BLaER1 (cell line): ENCODE measurements around the gene LGR4.

Experiments used
- H3K27ac ChIP-seq: shearing (Covaris generic); formaldehyde crosslinking; 2 replicates; pipeline ENCODE4 v1.8.1; 2022
- H3K27me3 ChIP-seq: shearing (Covaris generic); formaldehyde crosslinking; 2 replicates; pipeline ENCODE4 v1.8.1; 2022
- H3K36me3 ChIP-seq: shearing (Covaris generic); formaldehyde crosslinking; 2 replicates; pipeline ENCODE4 v1.8.1; 2022
- H3K4me1 ChIP-seq: shearing (Covaris generic); formaldehyde crosslinking; 2 replicates; pipeline ENCODE4 v1.8.1; 2022
- H3K4me2 ChIP-seq: shearing (Covaris generic); formaldehyde crosslinking; 2 replicates; pipeline ENCODE4 v1.8.1; 2022
- H3K4me3 ChIP-seq: shearing (Covaris generic); formaldehyde crosslinking; 2 replicates; pipeline ENCODE4 v1.8.1; 2022
- H3K9ac ChIP-seq: shearing (Covaris generic); formaldehyde crosslinking; 2 replicates; pipeline ENCODE4 v1.8.1; 2022
- H3K9me3 ChIP-seq: shearing (Covaris generic); formaldehyde crosslinking; 2 replicates; pipeline ENCODE4 v1.8.1; 2022
- H4K20me1 ChIP-seq: shearing (Covaris generic); formaldehyde crosslinking; 2 replicates; pipeline ENCODE4 v1.8.1; 2022
- Cebpa-rat ChIP-seq: shearing (Covaris generic); IDR thresholded peaks from 2 replicates; pipeline ENCODE4 v1.8.1; 2022

Gene LGR4

DNA sequence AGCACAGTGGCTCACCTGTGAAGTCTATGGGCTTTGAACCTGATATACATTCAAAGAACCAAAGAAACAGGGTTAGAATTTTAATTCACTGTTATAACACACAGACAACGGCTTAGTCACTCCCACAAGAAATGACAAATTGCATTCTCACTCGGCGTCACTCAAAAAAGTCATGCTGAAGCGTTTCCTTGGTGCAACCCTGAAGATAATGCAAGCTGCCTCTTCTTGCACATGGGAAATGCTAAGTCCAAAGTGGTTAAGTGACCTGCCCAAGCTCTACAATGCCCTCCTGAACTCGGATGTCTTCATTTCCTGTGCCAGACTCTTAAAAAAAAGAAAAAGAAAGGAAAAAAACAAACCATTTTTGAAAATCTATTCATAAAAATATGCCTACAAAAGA, 10.0 kb downstream of the LGR4 start:
- H3K4me1 ChIP-seq, result peaks cover 7% of the 10 kb centered on the region; the same call in 1 of the 2 replicates
- no peak overlapping the region for H3K4me3 ChIP-seq
- no peak overlapping the region for H3K27ac ChIP-seq

DNA sequence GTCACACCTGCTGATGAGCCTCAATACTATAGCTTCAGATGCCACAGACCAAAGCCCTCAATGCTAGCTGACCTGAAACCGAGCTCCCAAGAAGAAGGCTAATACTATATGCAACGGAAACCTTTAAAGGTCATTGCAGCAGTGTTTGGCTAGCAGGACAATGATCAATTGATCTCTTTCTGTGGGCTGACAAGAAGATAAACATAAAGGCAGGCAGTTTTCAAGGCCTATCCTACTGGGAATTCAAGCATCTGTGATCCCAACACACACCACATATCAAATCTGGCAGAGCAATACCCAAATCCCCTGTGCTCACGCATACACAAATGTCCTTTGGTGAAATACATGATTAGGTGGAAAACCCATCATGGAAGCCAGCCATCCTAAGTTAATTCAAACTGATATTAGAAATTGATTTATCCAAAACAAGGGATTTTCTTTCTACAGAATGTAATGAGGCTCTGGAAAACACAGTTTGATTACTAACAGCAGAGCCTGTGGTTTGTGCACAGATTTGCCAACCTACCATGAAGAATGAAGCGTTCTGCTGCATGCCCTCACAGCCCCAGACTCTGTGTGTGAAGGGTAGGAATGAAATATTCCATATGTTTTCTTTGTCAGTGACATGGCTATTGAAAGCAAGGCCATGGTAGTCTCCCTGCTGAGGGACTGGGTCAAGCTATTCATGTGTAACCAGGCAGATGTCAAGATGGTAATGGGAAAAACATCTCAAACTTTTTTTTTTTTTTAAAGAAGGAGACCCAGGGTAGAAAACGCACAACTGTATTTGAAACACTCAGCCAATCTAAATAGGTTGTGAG, 12.2 kb downstream of the LGR4 start:
- no peak overlapping the region for H3K4me3 ChIP-seq
- no peaks in the 10 kb centered on the region for H3K9me3 ChIP-seq
- H3K27ac ChIP-seq, result no peak overlapping the region
- H4K20me1 ChIP-seq, result no peaks in the 10 kb centered on the region
- H3K36me3 ChIP-seq, result no peaks in the 10 kb centered on the region
- no peak overlapping the region for H3K4me2 ChIP-seq
- peaks cover 7% of the 10 kb centered on the region; the same call in 1 of the 2 replicates for H3K4me1 ChIP-seq
- TF ChIP-seq Cebpa-rat, result no peak
- no peak overlapping the region for H3K9ac ChIP-seq
- H3K27me3 ChIP-seq, result no peaks in the 10 kb centered on the region

More for the DNA sequence above, 10.0 kb downstream of the LGR4 start:
- H3K4me2 ChIP-seq, result no peak overlapping the region
- no peaks in the 10 kb centered on the region for H3K27me3 ChIP-seq
- H3K9ac ChIP-seq, result no peak overlapping the region
- no peaks in the 10 kb centered on the region for H3K9me3 ChIP-seq
- no peak for TF ChIP-seq Cebpa-rat
- H3K36me3 ChIP-seq, result no peaks in the 10 kb centered on the region
- no peaks in the 10 kb centered on the region for H4K20me1 ChIP-seq

DNA sequence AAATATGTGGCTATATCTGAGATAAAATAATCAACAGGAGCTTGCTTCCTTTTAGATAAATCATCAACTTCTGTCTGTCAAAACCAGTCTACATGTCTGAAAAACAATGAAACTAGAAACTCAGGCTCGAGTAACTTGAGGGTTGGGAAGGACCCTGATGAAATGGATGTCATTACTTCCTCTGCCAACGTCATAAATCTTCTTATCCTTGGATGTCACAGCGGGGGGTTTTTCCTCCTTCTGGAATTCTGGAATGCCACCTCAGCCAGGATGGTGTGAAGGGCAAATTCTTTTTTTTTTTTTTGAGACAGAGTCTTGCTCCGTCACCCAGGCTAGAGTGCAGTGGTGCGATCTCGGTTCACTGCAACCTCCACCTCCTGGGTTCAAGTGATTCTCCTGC, 13.4 kb downstream of the LGR4 start:
- no peaks in the 10 kb centered on the region for H3K36me3 ChIP-seq
- no peak overlapping the region for H3K4me2 ChIP-seq
- peaks cover 7% of the 10 kb centered on the region; the same call in 1 of the 2 replicates for H3K4me1 ChIP-seq
- no peaks in the 10 kb centered on the region for H3K9me3 ChIP-seq
- no peak overlapping the region for H3K9ac ChIP-seq
- H3K27ac ChIP-seq, result no peak overlapping the region
- no peak overlapping the region for H3K4me3 ChIP-seq
- H3K27me3 ChIP-seq, result no peaks in the 10 kb centered on the region
- TF ChIP-seq Cebpa-rat, result no peak
- no peaks in the 10 kb centered on the region for H4K20me1 ChIP-seq

DNA sequence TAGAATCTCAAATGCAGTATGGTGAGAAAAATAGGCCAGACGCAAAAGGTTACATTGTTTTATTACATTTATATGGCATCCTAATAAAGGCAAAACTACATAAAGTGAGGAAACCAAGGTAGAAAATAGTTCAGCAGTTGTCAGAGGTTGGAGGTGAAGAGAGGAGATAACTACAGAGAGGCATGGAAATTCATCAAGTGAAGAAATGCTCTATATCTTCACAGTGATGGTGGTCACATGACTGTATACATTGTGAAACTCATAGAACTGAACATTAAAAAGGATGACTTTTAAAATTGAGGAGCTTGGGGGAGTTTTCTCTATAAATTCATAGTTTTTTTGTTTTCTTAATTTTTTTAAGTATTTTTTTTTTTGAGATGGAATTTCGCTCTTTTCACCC, 14.4 kb downstream of the LGR4 start:
- H3K4me2 ChIP-seq, result no peak overlapping the region
- H3K36me3 ChIP-seq, result no peaks in the 10 kb centered on the region
- no peak overlapping the region for H3K27ac ChIP-seq
- H3K27me3 ChIP-seq, result no peaks in the 10 kb centered on the region
- no peaks in the 10 kb centered on the region for H4K20me1 ChIP-seq
- peaks cover 7% of the 10 kb centered on the region; the same call in 1 of the 2 replicates for H3K4me1 ChIP-seq
- no peak for TF ChIP-seq Cebpa-rat
- H3K4me3 ChIP-seq, result no peak overlapping the region
- no peaks in the 10 kb centered on the region for H3K9me3 ChIP-seq
- no peak overlapping the region for H3K9ac ChIP-seq

DNA sequence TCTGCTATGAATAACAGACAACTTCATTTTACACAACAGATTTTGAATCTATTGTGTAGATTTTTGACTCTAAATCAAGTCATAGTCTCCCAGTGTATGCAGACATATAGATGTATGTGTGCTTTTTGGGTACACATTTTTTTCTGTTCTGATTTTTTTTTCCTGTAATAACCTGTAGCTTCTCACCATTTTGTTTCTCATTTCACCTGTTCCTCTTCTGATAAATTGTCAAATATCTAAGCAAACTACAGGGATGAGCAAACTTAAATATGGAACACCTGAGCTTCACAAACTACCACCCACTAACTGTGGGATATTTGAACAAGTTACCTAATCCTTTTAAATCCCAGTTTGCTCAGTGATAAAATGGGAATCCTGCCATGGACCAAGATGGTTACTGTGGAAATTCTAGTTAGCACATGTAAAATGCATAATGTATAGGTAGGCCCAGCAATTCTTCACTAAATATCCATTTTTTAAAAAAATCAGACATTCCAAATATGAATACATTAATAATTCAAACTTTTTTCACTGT, 15.7 kb downstream of the LGR4 start:
- no peak overlapping the region for H3K4me2 ChIP-seq
- no peak overlapping the region for H3K9ac ChIP-seq
- H3K4me3 ChIP-seq, result no peak overlapping the region
- H3K27me3 ChIP-seq, result no peaks in the 10 kb centered on the region
- no peaks in the 10 kb centered on the region for H3K9me3 ChIP-seq
- H3K27ac ChIP-seq, result no peak overlapping the region
- no peak for TF ChIP-seq Cebpa-rat
- no peaks in the 10 kb centered on the region for H4K20me1 ChIP-seq
- peaks cover 7% of the 10 kb centered on the region; the same call in 1 of the 2 replicates for H3K4me1 ChIP-seq
- no peaks in the 10 kb centered on the region for H3K36me3 ChIP-seq

DNA sequence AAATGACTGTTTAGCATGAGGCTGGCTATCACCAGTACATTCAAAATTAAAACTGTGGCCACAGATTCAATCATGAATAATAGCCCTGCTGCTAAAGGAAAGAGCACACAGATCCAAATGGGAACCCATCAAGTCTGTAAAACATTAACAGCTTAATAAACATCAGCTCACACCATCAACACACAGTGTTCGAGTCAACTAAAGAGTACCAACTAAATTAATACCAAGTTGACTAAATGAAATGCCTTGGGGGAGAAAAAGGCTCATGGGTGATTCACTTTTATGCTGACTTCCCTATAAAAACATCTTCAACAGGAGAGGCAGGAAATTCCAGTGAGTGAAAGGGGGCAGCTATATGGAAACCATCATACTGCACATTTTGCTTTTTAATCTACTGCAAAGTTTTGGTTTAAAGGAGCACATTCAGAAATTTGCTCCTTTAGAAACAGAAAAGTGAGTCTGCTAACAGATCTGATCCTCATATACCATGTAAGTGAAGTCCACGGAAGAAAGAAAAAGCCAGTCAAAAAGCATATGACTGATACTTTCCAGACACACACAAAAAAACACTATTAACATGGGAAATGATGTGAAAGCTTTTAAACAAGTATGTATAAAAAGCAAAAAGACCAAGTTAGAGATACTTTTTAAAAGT, 16.3 kb downstream of the LGR4 start:
- H3K4me1 ChIP-seq, result peaks cover 7% of the 10 kb centered on the region; the same call in 1 of the 2 replicates
- no peak overlapping the region for H3K4me3 ChIP-seq
- no peak overlapping the region for H3K27ac ChIP-seq
- no peaks in the 10 kb centered on the region for H3K9me3 ChIP-seq
- no peak overlapping the region for H3K4me2 ChIP-seq
- no peaks in the 10 kb centered on the region for H3K36me3 ChIP-seq
- no peaks in the 10 kb centered on the region for H4K20me1 ChIP-seq
- no peaks in the 10 kb centered on the region for H3K27me3 ChIP-seq
- no peak for TF ChIP-seq Cebpa-rat
- H3K9ac ChIP-seq, result no peak overlapping the region

DNA sequence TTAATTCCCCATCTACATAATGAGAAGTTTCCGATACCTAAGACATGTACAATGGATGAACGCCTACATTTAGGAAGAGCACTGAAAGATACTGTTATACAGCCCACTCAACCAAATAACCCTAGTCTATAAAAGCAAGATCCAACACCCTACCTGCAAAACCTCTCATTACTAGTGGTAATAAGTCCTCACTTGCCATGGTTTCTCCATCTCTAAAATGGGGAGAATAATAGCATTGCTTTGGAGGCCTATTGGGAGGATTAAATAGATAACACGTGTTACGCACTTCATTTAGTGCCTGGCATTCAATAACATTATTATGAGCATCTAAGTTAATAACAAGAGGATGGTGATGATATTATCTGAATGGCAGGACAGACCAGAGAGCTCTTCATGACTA, 16.9 kb downstream of the LGR4 start:
- H3K36me3 ChIP-seq, result no peaks in the 10 kb centered on the region
- no peak overlapping the region for H3K27ac ChIP-seq
- H3K4me3 ChIP-seq, result no peak overlapping the region
- no peaks in the 10 kb centered on the region for H3K9me3 ChIP-seq
- H4K20me1 ChIP-seq, result no peaks in the 10 kb centered on the region
- no peak for TF ChIP-seq Cebpa-rat
- no peak overlapping the region for H3K9ac ChIP-seq
- H3K27me3 ChIP-seq, result no peaks in the 10 kb centered on the region
- H3K4me2 ChIP-seq, result no peak overlapping the region
- H3K4me1 ChIP-seq, result peaks cover 7% of the 10 kb centered on the region; the same call in 1 of the 2 replicates

DNA sequence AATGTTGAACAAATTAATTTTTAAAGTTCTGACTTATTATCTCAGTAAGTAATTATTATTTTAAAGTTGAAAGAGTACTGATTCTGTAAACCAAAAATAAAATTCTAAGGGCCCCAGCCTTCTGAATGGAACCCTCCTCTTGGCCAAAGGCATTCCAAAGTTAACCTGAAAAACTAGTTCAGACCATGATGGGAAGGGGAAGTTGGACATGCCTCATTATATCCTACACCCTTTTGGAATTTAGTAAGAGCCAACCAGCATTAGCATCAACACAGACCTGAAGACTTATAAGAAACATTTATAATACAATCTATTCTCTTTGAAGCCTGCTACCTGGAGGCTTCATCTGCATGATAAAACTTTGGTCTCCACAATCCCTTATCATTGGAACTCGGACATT, 18.9 kb downstream of the LGR4 start:
- Histone ChIP-seq H3K4me2 (no peak overlapping the region), H3K27ac (no peak overlapping the region)

DNA sequence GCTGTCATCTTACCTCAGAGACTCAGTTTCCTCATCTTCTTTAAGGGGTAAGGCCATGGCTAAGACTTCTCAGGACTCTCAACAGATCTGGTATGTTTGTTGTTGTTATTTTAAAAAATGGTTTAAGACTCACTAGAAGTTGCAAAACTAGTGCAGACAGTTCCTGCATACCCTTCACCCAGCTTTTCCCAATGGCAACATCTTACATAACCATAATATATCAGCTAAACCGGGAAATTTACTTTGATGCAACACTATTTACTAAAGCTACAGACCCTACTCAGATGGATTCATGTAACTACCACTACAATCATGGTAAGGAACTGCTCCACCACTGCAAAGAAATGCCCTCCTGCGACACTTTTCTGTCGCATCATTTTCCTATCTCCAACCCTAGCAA, 20.4 kb downstream of the LGR4 start:
- no peak overlapping the region for H3K9ac ChIP-seq
- no peaks in the 10 kb centered on the region for H3K36me3 ChIP-seq
- H3K9me3 ChIP-seq, result no peaks in the 10 kb centered on the region
- H4K20me1 ChIP-seq, result no peaks in the 10 kb centered on the region
- no peak for TF ChIP-seq Cebpa-rat
- no peak overlapping the region for H3K4me2 ChIP-seq
- no peaks in the 10 kb centered on the region for H3K27me3 ChIP-seq
- H3K4me1 ChIP-seq, result no peaks in the 10 kb centered on the region
- H3K4me3 ChIP-seq, result no peak overlapping the region
- no peak overlapping the region for H3K27ac ChIP-seq

More for the DNA sequence above, 18.9 kb downstream of the LGR4 start:
- H3K27me3 ChIP-seq, result no peaks in the 10 kb centered on the region
- H3K36me3 ChIP-seq, result no peaks in the 10 kb centered on the region
- H3K9ac ChIP-seq, result no peak overlapping the region
- H3K4me1 ChIP-seq, result no peaks in the 10 kb centered on the region
- no peak overlapping the region for H3K4me3 ChIP-seq
- no peak for TF ChIP-seq Cebpa-rat
- H3K9me3 ChIP-seq, result no peaks in the 10 kb centered on the region
- no peaks in the 10 kb centered on the region for H4K20me1 ChIP-seq
